ENCODE data around the gene SLC22A4. TPM values are rescaled to one million over a fixed set of nuclear protein-coding genes. Genes with fewer than 3 reads are reported as not detected.

Gene SLC22A4
- total RNA-seq, 6 donors from 2014 or later: 3.9 to 17.8 (median 8.1) TPM

GRCh38 chr5:132355140-132355765 lies 61.1 kb downstream of the SLC22A4 start:
- no peak for TF ChIP-seq POLR2AphosphoS5 (IDR thresholded peaks at IDR 0.05)
- TF ChIP-seq POLR2A (IDR thresholded peaks at IDR 0.05): no peak
- no peak for TF ChIP-seq EP300 (IDR thresholded peaks at IDR 0.05)
- TF ChIP-seq CTCF (IDR thresholded peaks at IDR 0.05): no peak
- H3K36me3 ChIP-seq: no peaks in the 10 kb centered on the region
- H3K4me3 ChIP-seq: no peak overlapping the region
- peaks cover 0 to 3% (median 0%) of the 10 kb centered on the region in 4 donors for H3K4me1 ChIP-seq
- WGBS, 2 donors: 95 to 100% methylated on average over 3 of the region's 3 CpGs
- no peaks in the 10 kb centered on the region for H3K27me3 ChIP-seq
- ATAC-seq (ENCODE audit: low FRiP score in 2 of 2) (peak in 1 of 2 donors; percentile 13), DNase-seq (no peak)
- H3K27ac ChIP-seq: peak overlapping the region in 3 of 4 donors; percentile 60 to 62 (median 60)
- H3K9me3 ChIP-seq: no peaks in the 10 kb centered on the region

GRCh38 chr5:132358775-132359174 lies 64.6 kb downstream of the SLC22A4 start:
- ATAC-seq (ENCODE audit: low FRiP score in 2 of 2): no peak
- Histone ChIP-seq H3K27ac (no peak overlapping the region), H3K4me1 (peaks cover 0 to 3% (median 0%) of the 10 kb centered on the region in 4 donors), H3K36me3 (no peaks in the 10 kb centered on the region), H3K4me3 (no peak overlapping the region), H3K9me3 (no peaks in the 10 kb centered on the region), H3K27me3 (no peaks in the 10 kb centered on the region)
- DNase-seq: no peak
- TF ChIP-seq POLR2A (IDR thresholded peaks at IDR 0.05) (no peak), POLR2AphosphoS5 (IDR thresholded peaks at IDR 0.05) (no peak), CTCF (IDR thresholded peaks at IDR 0.05) (no peak), EP300 (IDR thresholded peaks at IDR 0.05) (no peak)
- 93 to 100% methylated on average over 1 of the region's 1 CpG for WGBS, 2 donors

- Histone ChIP-seq H3K4me3 (no peak overlapping the region), H3K27ac (no peak overlapping the region), H3K27me3 (no peaks in the 10 kb centered on the region), H3K9me3 (no peaks in the 10 kb centered on the region), H3K36me3 (no peaks in the 10 kb centered on the region), H3K4me1 (peaks cover 0 to 8% (median 4%) of the 10 kb centered on the region in 4 donors)
- 98 to 100% methylated on average over 2 of the region's 2 CpGs for whole genome bisulfite sequencing, 2 donors
- DNase-seq: no peak
- TF ChIP-seq POLR2A (IDR thresholded peaks at IDR 0.05) (no peak), EP300 (IDR thresholded peaks at IDR 0.05) (no peak), CTCF (IDR thresholded peaks at IDR 0.05) (no peak), POLR2AphosphoS5 (IDR thresholded peaks at IDR 0.05) (no peak)
- ATAC-seq (ENCODE audit: low FRiP score in 2 of 2): no peak
These were observed 67.9 kb downstream of the SLC22A4 start for GRCh38 chr5:132362086-132362485.

- no peak for TF ChIP-seq EP300 (IDR thresholded peaks at IDR 0.05)
- TF ChIP-seq POLR2A (IDR thresholded peaks at IDR 0.05): no peak
- TF ChIP-seq CTCF (IDR thresholded peaks at IDR 0.05): no peak
- no peak for TF ChIP-seq POLR2AphosphoS5 (IDR thresholded peaks at IDR 0.05)
- no peak overlapping the region for H3K27ac ChIP-seq
- no peaks in the 10 kb centered on the region for H3K36me3 ChIP-seq
- ATAC-seq (ENCODE audit: low FRiP score in 2 of 2) (peak in 1 of 2 donors; percentile 83), DNase-seq (no peak)
- no peaks in the 10 kb centered on the region for H3K9me3 ChIP-seq
- 72 to 80% methylated on average over 7 of the region's 7 CpGs for WGBS, 2 donors
- H3K27me3 ChIP-seq: no peaks in the 10 kb centered on the region
- no peak overlapping the region for H3K4me3 ChIP-seq
- peaks cover 0 to 8% (median 4%) of the 10 kb centered on the region in 4 donors for H3K4me1 ChIP-seq
These were observed 69.4 kb downstream of the SLC22A4 start for GRCh38 chr5:132363431-132364112.

All from upper lobe of left lung (tissue), 6 donors.